Spleen (tissue), 11 donors: ENCODE results near the gene CD200. TPM values are rescaled to one million over a fixed set of nuclear protein-coding genes. Genes with fewer than 3 reads are reported as not detected.

ENCODE experiments used
- DNase-seq: peaks from one replicate; pipeline ENCODE4 v3.0.0-alpha.2; 2020
- H3K27ac ChIP-seq, 8 donors: fragments of 200-600 bp; sonication (generic) in 7 of 8; 1 replicate in 4 of 8; 2 replicates in 4 of 8; pipeline versions ENCODE4 v1.5.0 to v1.8.0; 2016 to 2021; ENCODE audit warnings: inconsistent platforms in 4 of 8, mild to moderate bottlenecking in 4 of 8, moderate library complexity in 1 of 8
- H3K27me3 ChIP-seq, 7 donors: fragments of 200-600 bp; sonication (generic) in 6 of 7; replicated peaks in 1 of 7; 1 replicate in 4 of 7; 2 replicates in 3 of 7; pipeline versions ENCODE4 v1.5.0 to v1.8.0; 2016 to 2021; ENCODE audit warnings: inconsistent platforms in 3 of 7, mild to moderate bottlenecking in 1 of 7
- H3K36me3 ChIP-seq, 6 donors: fragments of 200-600 bp; sonication (generic) in 5 of 6; 1 replicate in 4 of 6; 2 replicates in 2 of 6; pipeline versions ENCODE4 v1.5.0 to v1.8.0; 2016 to 2021; ENCODE audit warnings: inconsistent platforms in 2 of 6
- H3K4me1 ChIP-seq, 6 donors: fragments of 200-600 bp; sonication (generic) in 5 of 6; 1 replicate in 3 of 6; 2 replicates in 3 of 6; pipeline versions ENCODE4 v1.5.0 to v1.8.0; 2016 to 2021; ENCODE audit warnings: inconsistent platforms in 3 of 6
- H3K4me3 ChIP-seq, 8 donors: fragments of 200-600 bp; sonication (generic) in 7 of 8; 1 replicate in 4 of 8; 2 replicates in 4 of 8; pipeline versions ENCODE4 v1.5.0 to v1.8.0; 2016 to 2021; ENCODE audit warnings: inconsistent platforms in 4 of 8, mild to moderate bottlenecking in 4 of 8, moderate library complexity in 2 of 8
- H3K9me3 ChIP-seq, 8 donors: fragments of 200-600 bp; sonication (generic) in 7 of 8; 1 replicate in 4 of 8; 2 replicates in 4 of 8; pipeline versions ENCODE4 v1.5.0 to v1.8.0; 2016 to 2021; ENCODE audit warnings: inconsistent platforms in 4 of 8
- POLR2A ChIP-seq, 3 donors: fragments of 450-650 bp; IDR thresholded peaks; one replicate each; pipeline ENCODE4 v1.5.1; 2017; ENCODE audit warnings: antibody characterized with exemption in 3 of 3, mild to moderate bottlenecking in 1 of 3
- POLR2AphosphoS5 ChIP-seq, 3 donors: sonication (generic); formaldehyde crosslinking; IDR thresholded peaks; one replicate each; pipeline ENCODE4 v1.5.1; 2017; ENCODE audit warnings: antibody characterized with exemption in 3 of 3
- WGBS, 5 donors: extraction: QIAGEN DNeasy Blood & Tissue Kit in 3 of 5; methylation state at CpG; one replicate each; pipeline versions ENCODE4 v1.1.5 to v1.1.7; 2013 to 2018; 5-methylcytosine and 5-hydroxymethylcytosine counted together
- intact Hi-C: fragments of 100-400 bp; cut with DNase I; formaldehyde crosslinking; loops from one replicate; pipeline ENCODE4 v1.15.0; 2023; ENCODE audit warnings: low total_unique reads
- polyA plus RNA-seq, 3 donors: library from polyadenylated mRNA; stranded (reverse); fragments of 200-250 nt; gene quantifications; one replicate each; pipeline ENCODE4 v1.2.1, GENCODE V29; 2013
- total RNA-seq, 7 donors: library from RNA; depleted of rRNA in 3 of 7; stranded (reverse); fragments of >200 nt in 3 of 7; fragmentation: NEBNext Ultra II Directional in 4 of 7; extraction: Animal tissue kit (Norgen Biotek cat#: 25700) in 4 of 7; gene quantifications; one replicate each; pipeline versions ENCODE4 v1.1.0 to v1.2.1, GENCODE V29; 2016 to 2021
- TF ChIP-seq, protein P1 (sequence below), 11 experiments: fragments of 200-600 bp in 7 of 11; fragments of 450-650 bp in 4 of 11; sonication (generic) in 4 of 11; IDR thresholded peaks in 8 of 11; conservative IDR thresholded peaks in 3 of 11; 1 replicate in 7 of 11; 2 replicates in 4 of 11; pipeline versions ENCODE4 v1.4.0 to v1.8.0; 2016 to 2021; ENCODE audit warnings: antibody characterized with exemption in 11 of 11, inconsistent platforms in 4 of 11, mild to moderate bottlenecking in 1 of 11
- donor health status: healthy with polysubstance abuse.
- donor health status: DM: no; HTN: no; CAD: no; lungs with moderate emphysema.
- donor health status: DM: no; HTN: no; CAD: no.
- donor health status: Bipolar disorder and iron deficiency.
- donor health status: healthy.
- donor health status: DM: no; HTN: no; CAD: no.
- donor health status: DM: yes; HTN: yes; CAD: no.

Gene CD200
- total and polyA plus RNA-seq, 10 donors = 4.3 to 13.1 (median 6.6) TPM

DNA sequence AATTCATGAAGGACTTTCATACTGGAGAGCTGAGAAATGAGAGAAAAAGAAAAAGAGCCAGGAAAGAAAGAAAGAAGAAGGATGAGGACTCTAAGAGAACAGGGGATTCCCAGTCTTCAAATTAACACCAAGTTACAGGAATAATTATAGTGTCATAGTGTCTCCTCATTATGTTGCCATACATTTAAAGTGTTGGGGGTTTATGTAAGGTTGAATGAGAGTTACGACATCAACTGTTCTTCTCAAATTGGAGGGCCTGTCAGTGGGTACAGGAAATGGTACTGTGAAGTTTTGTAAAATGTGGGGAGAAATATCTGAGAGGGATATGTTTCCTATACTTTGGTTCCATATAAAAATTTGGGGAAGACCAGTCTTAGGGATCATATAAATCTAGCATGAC is 12.3 kb upstream of the CD200 start:
- WGBS, 5 donors = 48 to 70% (median 54%) methylated on average over 1 of the region's 1 CpG
- no peak for DNase-seq
- TF ChIP-seq, protein P1, sequence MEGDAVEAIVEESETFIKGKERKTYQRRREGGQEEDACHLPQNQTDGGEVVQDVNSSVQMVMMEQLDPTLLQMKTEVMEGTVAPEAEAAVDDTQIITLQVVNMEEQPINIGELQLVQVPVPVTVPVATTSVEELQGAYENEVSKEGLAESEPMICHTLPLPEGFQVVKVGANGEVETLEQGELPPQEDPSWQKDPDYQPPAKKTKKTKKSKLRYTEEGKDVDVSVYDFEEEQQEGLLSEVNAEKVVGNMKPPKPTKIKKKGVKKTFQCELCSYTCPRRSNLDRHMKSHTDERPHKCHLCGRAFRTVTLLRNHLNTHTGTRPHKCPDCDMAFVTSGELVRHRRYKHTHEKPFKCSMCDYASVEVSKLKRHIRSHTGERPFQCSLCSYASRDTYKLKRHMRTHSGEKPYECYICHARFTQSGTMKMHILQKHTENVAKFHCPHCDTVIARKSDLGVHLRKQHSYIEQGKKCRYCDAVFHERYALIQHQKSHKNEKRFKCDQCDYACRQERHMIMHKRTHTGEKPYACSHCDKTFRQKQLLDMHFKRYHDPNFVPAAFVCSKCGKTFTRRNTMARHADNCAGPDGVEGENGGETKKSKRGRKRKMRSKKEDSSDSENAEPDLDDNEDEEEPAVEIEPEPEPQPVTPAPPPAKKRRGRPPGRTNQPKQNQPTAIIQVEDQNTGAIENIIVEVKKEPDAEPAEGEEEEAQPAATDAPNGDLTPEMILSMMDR (IDR thresholded peaks at IDR 0.05 in 8 of 11, conservative IDR thresholded peaks at IDR 0.05 in 3 of 11) = no peak
- TF ChIP-seq POLR2AphosphoS5 (IDR thresholded peaks at IDR 0.05) (no peak), POLR2A (IDR thresholded peaks at IDR 0.05) (no peak)
- H3K9me3 ChIP-seq = peaks cover 0 to 15% (median 10%) of the 10 kb centered on the region in 8 donors
- no peak overlapping the region for H3K27ac ChIP-seq
- H3K4me3 ChIP-seq = no peak overlapping the region
- no peaks in the 10 kb centered on the region for H3K27me3 ChIP-seq
- intact Hi-C loops = no loop called here
- no peaks in the 10 kb centered on the region for H3K36me3 ChIP-seq
- peaks cover 0 to 5% (median 0%) of the 10 kb centered on the region in 6 donors for H3K4me1 ChIP-seq

DNA sequence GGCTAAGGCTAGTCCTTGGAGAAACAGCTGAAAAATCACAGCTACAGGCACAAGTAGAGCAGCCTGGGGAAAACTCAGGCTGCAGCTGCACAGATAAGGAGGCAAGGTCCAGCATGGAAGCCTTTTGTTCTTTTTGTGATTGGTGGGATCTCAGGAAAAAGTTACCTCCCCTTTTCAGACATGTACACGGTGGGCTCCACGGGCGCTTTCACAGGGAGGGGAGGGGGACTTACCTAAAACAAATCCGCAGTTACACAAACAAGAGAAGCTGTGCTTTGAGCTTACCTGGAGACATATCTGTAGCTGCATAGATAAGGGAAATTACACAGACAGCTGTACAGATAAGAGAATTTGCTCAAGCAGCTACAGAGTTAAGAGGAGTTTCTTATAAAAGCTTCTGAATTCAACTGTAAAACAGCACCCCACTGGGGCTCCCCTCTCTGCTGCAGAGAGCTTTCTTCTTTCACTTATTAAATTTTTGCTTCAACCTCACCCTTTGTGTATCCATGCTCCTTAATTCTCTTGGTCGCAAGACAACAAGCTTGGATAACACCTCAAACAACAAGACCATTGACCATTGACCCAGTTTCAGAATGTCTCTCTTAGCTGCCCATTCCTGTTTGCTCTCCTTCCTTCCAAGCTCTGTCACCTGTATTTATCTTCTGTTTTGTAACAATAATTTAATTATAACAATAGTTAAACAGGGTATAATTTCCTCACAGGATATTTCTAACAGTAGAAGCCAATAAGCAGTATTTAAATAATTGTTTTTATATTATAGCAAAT is 10.9 kb upstream of the CD200 start:
- Histone ChIP-seq H3K27ac (no peak overlapping the region), H3K4me1 (peaks cover 0 to 5% (median 0%) of the 10 kb centered on the region in 6 donors), H3K9me3 (peaks cover 0 to 2% (median 0%) of the 10 kb centered on the region in 8 donors), H3K4me3 (no peak overlapping the region), H3K27me3 (no peaks in the 10 kb centered on the region), H3K36me3 (no peaks in the 10 kb centered on the region)
- DNase-seq = no peak
- WGBS, 5 donors = 73 to 87% (median 80%) methylated on average over 5 of the region's 5 CpGs
- intact Hi-C loops = no loop called here
- TF ChIP-seq POLR2A (IDR thresholded peaks at IDR 0.05) (no peak), POLR2AphosphoS5 (IDR thresholded peaks at IDR 0.05) (no peak)
- TF ChIP-seq, protein P1 (IDR thresholded peaks at IDR 0.05 in 8 of 11, conservative IDR thresholded peaks at IDR 0.05 in 3 of 11) = no peak

DNA sequence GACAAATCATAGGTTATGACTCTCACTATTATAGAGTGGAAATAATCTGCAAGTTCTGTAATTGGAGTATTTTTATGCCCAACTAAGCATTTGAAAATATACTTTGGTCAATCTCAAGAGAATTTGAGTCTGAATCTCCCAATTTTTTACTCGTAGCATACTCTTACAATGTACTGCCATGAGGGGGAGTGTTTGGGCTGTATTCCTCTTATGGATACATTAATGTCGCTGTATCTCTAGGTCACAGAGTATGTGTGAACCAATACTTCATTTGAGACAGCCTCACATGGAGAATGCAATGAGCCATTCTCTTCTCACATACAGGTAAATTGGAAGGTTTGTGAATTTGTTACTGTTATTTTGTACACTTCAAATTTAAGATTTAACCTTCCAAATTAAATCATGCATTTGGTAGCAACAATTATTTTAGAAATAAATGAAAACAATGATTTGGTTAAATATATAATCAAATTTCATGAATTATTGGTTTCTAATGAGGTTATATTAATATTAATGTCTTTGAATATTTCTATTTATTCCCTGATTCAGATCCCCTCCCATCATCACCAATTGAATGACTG is 5.5 kb upstream of the CD200 start:
- TF ChIP-seq, protein P1 (IDR thresholded peaks at IDR 0.05 in 8 of 11, conservative IDR thresholded peaks at IDR 0.05 in 3 of 11) = peak; percentile 38 to 73 (median 64)
- TF ChIP-seq POLR2AphosphoS5 (IDR thresholded peaks at IDR 0.05) (no peak), POLR2A (IDR thresholded peaks at IDR 0.05) (no peak)
- intact Hi-C loops = loop anchor here (5.0 kb wide), 1 partner anchor 190 kb away; no protein-coding TSS in a partner anchor
- DNase-seq = no peak
- WGBS, 5 donors = 1 to 4% (median 2%) methylated on average over 2 of the region's 2 CpGs
- Histone ChIP-seq H3K27me3 (peaks cover 0 to 3% (median 0%) of the 10 kb centered on the region in 7 donors), H3K36me3 (no peaks in the 10 kb centered on the region), H3K4me1 (peaks cover 0 to 7% (median 3%) of the 10 kb centered on the region in 6 donors), H3K9me3 (no peaks in the 10 kb centered on the region), H3K27ac (no peak overlapping the region), H3K4me3 (no peak overlapping the region)

DNA sequence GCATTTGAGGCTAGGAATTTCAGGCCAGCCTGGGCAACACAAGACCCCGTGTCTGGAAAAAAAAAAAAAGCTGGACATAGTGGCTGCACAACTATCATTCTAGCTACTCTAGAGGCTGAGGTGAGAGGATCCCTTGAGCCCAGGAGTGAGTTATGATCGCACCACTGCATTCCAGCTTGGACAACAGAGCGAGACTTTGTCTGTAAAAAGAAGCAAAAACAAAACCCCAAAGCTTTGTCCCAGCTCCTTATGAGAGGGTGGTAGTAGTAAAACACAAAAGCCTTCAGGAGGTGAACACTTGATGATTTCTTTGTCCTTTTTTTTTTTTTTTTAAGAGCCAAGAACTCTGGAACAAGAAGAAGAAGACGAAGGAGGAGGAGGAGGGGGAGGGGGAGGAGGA is 1.1 kb upstream of the CD200 start:
- no peak for DNase-seq
- no peaks in the 10 kb centered on the region for H3K9me3 ChIP-seq
- H3K27ac ChIP-seq = no peak overlapping the region
- H3K4me1 ChIP-seq = peaks cover 0 to 47% (median 13%) of the 10 kb centered on the region in 6 donors
- peaks cover 0 to 15% (median 0%) of the 10 kb centered on the region in 7 donors for H3K27me3 ChIP-seq
- TF ChIP-seq POLR2AphosphoS5 (IDR thresholded peaks at IDR 0.05) (no peak), POLR2A (IDR thresholded peaks at IDR 0.05) (no peak)
- TF ChIP-seq, protein P1 (IDR thresholded peaks at IDR 0.05 in 8 of 11, conservative IDR thresholded peaks at IDR 0.05 in 3 of 11) = no peak
- no peak overlapping the region for H3K4me3 ChIP-seq
- intact Hi-C loops = no loop called here
- WGBS, 5 donors = 87 to 94% (median 93%) methylated on average over 4 of the region's 4 CpGs
- no peaks in the 10 kb centered on the region for H3K36me3 ChIP-seq
